Stimulated activated CD4-positive, alpha-beta T cell treated with anti-CD3 and anti-CD28 coated beads, Interleukin-15, amount 100 ng/mL, for 48 hours (primary cell): ENCODE data around the gene PTPRM.

ENCODE experiments used
- DNase-seq, 2 donors: peaks; one replicate each; pipeline ENCODE4 v3.0.0-alpha.2; 2020; ENCODE audit warnings: low read depth in 2 of 2

PTPRM gene

DNA sequence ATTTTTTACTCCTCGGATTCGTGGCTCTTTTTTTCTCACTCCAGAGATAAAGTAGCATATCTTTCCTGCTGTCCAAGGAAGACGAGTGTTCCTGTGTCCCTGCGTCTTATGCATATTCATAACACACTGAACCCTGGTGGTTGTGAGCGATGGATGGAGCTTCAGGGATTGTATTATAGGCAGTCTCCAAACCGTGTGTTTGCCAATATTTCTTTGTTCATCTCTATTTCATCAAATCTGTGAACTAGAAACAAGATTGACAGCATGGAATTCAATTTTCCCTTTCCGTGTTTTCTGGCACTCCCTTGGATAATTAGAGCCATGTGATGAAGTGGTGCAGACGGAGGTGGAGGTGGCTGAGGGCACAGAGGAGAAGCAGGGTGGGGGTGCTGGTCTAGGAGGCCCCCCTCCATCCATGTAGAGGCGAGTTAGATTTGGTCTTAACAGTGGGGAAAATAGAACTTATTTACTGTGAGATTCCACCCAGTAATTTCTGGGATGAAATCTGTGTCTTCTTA lies 240.9 kb downstream of the PTPRM start:
- DNase-seq = no peak

DNA sequence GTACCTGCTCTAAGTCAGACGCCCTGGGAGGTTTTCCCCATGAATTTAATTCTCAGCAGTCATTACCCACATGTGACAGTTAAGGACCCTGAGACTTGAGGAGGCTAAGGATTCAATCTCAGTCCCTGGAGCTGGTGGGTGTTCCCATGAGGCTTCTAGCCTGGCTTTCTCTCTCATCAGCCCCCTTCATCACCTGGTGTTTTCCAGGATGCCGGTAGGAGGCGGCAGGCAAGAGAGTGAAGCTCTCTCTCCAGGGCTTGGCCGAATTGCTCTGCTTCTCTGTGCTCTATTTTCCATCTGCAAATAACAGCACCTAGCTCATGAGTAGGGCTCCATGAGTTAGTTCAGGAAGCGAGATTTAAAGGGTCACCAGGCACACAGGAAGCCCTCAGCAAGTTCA lies 241.9 kb downstream of the PTPRM start:
- DNase-seq = no peak

DNA sequence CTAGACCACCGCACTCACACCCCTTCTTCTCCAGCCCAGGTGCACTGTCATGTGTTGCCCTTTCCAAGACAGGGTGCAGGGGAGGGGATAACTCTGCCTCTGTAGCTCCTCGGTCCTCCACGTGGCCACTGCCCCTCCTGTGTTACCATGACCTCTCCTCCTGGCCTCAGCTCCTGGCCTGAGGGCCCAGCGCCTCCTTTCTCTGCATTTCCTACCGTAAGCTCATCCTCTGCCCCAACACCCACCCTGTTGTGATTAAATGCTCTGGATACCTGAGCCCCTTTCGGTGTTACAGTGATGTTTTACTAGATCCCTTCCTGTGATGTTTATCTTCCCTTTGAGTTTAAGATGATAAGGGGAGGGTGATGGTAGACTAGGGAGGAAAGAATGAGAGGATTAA lies 242.3 kb downstream of the PTPRM start:
- DNase-seq = no peak

GRCh38 chr18:7809978-7810377 lies 242.9 kb downstream of the PTPRM start:
- no peak for DNase-seq

GRCh38 chr18:7812431-7813063 lies 245.4 kb downstream of the PTPRM start:
- DNase-seq = no peak

- DNase-seq = no peak
Observed at GRCh38 chr18:7813131-7813530, 246.0 kb downstream of the PTPRM start.

DNA sequence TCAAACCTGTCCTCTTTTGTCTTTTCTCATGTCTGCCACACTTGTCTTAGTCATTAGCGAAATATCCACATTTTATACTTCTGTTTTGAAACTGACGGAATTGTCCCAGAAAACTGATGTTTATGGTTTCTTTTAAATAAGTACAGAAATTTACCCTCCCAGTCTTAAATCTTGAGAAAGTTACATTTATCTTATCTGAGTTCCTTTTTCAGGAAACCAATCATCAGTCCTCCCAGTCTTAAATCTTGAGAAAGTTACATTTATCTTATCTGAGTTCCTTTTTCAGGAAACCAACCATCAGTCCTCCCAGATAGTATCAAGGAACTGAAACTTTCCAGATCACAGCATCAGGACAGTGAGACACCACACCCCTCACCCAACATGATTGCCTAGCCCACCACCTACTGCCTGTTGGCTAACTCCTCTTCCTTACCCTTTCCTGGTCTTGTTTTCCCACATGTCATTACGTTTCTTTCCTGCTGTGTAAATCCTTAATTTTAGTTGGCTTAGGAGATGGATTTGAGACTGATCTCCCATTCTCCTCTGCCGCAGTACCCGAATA lies 247.7 kb downstream of the PTPRM start:
- no peak for DNase-seq

DNA sequence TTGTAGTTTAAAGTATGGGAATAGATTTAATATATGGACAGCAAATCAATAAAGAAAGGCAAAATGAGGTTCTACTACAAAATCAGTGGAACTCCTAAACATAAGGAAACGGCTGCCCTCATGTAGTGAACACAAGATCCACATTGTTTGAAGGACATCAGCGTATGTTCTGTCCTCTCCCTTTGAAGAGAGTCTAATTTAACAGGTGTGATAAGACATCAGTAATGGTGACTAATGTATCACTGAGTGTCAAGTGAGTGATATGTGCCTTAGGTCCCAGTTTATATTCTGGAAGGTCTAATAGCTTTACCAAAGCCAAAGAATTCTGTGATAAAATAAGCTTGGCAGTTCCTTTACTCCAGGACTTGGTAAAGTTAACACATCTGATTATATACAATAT lies 248.7 kb downstream of the PTPRM start:
- no peak for DNase-seq

- no peak for DNase-seq
Observed at GRCh38 chr18:7817575-7818230, 250.6 kb downstream of the PTPRM start.

DNA sequence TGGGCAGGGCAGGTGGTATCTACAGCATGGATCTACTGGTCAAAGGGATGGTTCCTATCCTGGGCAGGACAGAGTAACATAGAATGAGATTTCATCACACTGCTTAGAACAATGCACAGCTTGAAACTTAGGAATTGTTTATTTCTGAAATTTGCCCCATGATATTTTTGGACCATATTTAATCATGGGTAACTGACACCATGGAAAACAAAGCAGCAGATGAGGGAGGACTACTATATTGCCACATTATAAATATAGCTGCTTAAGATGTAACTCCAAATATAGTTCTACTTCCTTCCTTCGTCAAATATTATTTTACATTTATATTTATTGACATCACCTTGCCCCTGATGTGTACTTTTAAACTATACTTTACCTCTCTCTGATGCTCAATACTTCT lies 254.7 kb downstream of the PTPRM start:
- DNase-seq = no peak

DNA sequence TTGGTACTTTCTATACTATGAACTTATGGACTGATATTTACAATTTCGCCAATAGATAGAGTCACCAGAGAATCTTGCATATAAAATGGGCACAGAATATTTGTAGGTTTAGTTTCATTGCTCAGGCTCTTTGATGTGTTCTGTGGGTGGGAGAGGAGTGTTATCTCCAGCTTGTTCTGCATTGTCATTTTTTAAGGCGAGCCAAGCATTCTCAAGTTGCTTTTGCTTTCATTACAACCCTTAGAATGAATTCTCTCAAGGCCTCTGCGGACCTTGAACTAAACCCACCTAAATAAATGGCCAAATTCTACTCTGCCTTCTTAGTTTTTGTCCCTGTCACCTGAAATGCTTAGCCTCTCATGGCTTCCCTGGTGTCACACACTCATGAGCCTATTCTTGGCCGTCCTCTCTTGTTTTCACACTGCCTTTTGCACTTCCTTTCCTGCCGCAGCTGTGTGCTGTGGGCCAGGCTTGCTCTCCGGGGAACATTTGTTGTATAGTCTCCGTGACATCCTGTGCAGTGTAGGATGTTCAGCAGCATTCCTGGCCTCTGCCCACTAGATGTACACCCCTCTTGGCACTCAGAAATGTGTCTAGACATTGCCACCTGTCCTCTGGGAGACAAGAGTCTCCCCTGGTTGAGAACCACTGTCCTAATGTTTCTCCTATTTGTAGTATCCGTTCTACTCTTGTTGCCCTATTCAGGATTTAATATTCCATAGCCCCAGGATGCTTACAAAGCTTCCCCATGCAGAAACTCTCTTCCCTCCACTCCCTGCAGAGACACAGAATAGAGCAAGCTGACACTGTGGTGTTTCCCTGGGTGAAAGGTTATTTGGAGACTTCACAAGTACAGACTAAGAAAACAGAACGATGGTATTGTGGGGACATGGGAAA lies 255.6 kb downstream of the PTPRM start:
- no peak for DNase-seq

DNA sequence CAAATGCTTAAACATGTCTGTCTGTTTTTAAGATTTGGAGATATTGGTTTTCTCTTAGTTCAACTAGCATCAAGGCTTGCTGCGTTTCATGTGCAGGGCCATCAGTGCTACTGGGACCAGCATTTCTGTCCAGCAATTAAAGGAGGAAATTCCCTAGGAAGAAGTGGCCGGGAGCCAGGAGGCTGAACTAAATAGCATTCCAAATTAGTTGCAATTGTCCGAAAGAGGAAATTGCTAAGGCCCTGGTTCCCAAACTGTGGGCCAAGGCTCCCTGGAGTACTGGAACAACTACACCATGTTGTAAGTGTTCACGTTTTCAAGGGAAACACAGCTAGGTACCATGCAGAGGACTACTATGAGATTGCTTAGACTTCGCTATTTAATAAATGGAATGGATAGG lies 257.9 kb downstream of the PTPRM start:
- DNase-seq = no peak

- no peak for DNase-seq
Observed at GRCh38 chr18:7830468-7830867, 263.4 kb downstream of the PTPRM start.

DNA sequence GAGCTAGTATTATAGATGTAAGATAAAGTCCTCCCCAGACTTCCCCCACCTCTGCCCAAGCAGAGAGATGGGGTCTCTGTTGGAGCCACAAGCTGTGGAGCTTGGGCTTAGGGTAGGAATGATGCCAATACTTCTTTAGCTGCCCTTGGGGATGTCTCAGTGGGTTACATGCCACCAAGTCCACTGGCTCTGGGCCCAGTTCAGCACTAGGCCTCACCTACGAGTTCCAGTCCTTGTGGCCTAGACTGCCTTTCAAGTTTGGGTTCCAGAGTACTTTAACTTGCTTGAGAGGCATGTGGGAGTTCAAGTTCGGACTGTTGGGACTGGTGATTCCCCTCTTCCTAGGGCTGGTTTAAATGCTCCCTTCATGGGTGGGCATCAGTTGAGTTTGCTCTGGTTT lies 272.4 kb downstream of the PTPRM start:
- DNase-seq = no peak

DNA sequence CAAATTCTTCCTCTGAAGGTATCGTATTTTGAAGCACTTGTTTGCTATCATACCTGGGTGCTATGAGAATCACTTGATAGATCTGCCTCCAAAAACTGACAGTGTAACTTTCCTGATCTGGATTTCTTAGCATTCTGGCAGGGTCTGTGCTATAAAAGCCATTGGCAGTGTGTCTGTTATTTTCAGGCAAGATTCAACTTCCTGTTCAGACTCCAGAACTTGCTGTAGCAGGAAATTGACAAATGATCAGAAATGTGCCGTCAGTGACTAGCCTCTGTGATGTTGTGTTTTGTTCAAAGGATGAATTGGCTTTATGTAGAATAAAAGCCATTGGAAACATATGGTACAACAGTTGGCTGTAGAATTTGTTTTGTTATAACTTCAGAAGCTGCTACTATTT lies 273.3 kb downstream of the PTPRM start:
- no peak for DNase-seq

- DNase-seq = no peak
Observed at GRCh38 chr18:7844017-7844416, 276.9 kb downstream of the PTPRM start.

GRCh38 chr18:7844418-7844817 lies 277.3 kb downstream of the PTPRM start:
- DNase-seq = no peak

GRCh38 chr18:7846335-7846734 lies 279.2 kb downstream of the PTPRM start:
- DNase-seq = no peak

DNA sequence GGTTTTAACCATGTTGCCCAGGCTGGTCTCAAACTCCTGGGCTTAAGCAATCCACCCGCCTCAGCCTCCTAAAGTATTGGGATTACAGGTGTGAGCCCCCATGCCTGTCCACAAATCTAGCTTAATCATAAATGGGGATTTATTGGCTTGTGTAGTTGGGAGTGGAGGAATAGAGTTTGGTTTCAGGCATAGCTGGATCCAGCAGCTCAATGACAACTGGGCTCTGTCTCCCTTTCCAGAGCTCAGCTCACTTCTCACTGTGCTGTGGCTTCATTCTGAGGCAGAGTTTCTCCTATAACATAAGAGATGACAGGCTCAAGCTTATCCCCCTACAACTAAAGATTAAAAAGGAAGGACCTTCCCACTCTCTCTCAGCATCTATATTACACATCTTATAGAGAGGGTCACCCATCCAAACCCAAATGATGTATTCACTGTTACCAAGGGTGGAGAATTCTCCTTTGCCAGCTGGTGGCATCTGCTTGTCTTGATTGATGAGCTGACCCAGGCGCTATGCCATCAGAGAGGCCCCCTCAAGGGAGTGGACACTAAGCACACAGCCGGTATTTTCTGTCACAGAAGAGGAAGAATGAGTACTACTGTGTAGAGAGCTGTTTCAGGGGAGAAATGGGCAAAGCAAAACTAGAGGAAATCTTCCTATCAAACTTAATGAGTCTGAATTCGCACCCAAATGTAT lies 280.4 kb downstream of the PTPRM start:
- no peak for DNase-seq

GRCh38 chr18:7848054-7848412 lies 280.9 kb downstream of the PTPRM start:
- no peak for DNase-seq

DNA sequence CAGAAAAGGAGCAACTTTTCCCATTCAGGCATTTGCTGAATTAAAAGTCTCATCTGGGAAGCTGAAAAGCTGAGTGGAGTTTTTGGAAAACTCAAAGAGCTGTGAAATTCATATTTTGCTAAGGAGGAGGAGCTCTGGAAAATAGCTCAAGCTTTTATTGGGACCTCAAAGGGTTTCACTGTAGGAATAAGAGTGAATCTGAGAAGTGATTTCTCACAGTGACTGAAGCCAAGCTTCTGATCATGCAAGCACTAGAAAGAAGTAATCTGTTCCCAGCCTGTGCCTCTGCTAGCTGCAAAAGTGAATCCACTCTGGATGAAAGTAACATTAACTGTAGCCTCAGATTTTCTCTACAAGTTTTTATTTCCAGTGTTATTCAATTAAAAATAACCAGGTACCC lies 283.3 kb downstream of the PTPRM start:
- no peak for DNase-seq

DNA sequence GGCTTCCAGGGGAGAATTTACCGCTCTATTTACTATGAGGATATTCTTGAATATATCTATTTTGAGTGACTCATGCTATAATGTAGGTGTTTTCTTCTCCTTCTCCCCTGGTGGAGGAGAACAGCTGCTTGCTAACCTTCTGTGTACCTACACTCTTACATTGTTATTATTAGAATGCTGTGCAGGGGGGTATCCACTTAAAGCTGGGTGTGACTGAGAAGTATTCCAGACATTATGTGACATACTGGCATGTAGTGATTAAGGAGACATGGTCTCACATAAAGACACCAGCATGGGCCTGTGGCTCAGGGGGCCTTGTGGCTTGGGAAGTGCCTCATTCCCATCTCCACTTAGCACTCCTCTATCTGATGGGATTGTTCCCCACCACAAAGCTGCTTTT lies 287.9 kb downstream of the PTPRM start:
- no peak for DNase-seq
